G401 (cell line): Measurements from ENCODE around the gene UBR2. TPM values are rescaled to one million over a fixed set of nuclear protein-coding genes. Genes with fewer than 3 reads are reported as not detected.
A peak's percentile ranks its signal among the peaks of the same experiment; 100 is the strongest.

Experiments
- DNase-seq: peaks from one replicate; pipeline ENCODE4 v3.0.0-alpha.2; 2015; ENCODE audit warnings: low spot score
- in situ Hi-C: cut with HindIII; loops from 2 replicates; pipeline ENCODE4 v1.10.0; 2016; ENCODE audit warnings: low sequenced_read_pairs, mixed read lengths
- total RNA-seq: library from RNA; depleted of rRNA; stranded (reverse); fragments of >200 nt; shearing (Covaris generic); gene quantifications from 2 replicates; pipeline ENCODE4 v1.2.3, GENCODE V29; 2014; rRNA removed

The UBR2 gene
- 14.3 and 18.5 TPM in 2 replicates for total RNA-seq

DNA sequence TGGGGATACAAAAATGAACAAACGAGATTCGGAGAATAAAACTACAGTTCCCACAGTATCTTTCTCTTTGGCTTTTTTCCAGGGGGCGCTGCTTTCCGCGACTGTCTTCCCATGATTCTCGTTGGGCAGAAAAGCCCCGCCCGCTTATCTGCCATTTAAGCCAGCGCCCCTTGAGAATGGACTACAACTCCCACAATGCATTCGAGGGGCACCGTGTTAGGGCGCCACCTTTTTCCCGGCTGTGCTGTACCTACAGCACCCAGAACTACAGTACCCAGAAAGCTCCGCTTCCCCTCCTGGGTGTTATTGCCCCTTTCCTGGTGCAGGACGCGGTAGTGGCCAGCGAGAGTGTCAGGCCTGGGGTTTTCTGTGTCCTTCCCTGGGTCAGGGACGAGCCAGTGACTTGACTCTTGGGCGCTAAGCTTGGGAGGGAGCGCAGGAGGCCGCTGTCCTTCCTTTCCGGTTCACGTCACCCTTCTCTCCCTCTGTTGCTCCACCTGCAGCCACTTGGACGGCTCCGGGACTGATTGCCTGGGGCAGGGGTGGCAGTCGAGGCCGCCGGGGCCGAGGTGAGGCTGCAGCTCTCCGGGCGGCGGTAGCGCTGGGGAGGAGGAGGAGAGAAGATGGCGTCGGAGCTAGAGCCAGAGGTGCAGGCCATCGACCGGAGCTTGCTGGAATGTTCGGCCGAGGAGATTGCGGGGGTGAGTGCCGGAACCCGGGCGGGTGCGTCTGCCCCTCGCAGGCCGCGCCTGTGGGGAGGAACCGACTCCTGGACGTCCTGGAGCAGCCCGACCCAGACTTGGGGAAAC, at the start of gene UBR2:
Gene UBR2 (plus strand): TSS at position 333 of the 809 bp plus-strand sequence. CDS start 291 bp downstream, at position 624.
- in situ Hi-C loops: no loop called here
- DNase-seq: peak; percentile 100

- no peak for DNase-seq
- in situ Hi-C loops: no loop called here
These were observed 49.1 kb upstream of the UBR2 start for GRCh38 chr6:42514745-42515144.

GRCh38 chr6:42519779-42520178, 44.0 kb upstream of the UBR2 start:
- DNase-seq: no peak
- in situ Hi-C loops: no loop called here

GRCh38 chr6:42520786-42521607, 42.8 kb upstream of the UBR2 start:
- in situ Hi-C loops: no loop called here

DNA sequence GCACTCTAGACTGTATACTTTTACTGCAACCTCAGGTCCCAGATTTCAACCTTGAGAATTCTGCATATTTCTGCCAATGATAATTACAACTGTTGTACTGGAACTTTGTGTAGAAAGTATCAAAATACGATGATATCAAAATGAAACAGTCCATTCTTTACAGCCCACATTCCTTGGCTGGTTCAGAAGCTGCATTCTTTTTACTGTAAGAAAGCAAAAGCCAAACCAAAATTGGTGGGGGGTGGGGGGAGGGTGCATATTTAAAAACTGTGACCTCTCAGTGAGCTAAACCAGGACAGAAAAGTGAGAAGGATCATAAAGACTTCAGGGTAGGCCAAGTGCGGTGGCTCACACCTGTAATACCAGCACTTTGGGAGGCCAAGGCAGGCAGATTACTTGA, 41.8 kb upstream of the UBR2 start:
- in situ Hi-C loops: no loop called here
- DNase-seq: no peak

More at GRCh38 chr6:42520786-42521607, 42.8 kb upstream of the UBR2 start:
- DNase-seq: no peak

DNA sequence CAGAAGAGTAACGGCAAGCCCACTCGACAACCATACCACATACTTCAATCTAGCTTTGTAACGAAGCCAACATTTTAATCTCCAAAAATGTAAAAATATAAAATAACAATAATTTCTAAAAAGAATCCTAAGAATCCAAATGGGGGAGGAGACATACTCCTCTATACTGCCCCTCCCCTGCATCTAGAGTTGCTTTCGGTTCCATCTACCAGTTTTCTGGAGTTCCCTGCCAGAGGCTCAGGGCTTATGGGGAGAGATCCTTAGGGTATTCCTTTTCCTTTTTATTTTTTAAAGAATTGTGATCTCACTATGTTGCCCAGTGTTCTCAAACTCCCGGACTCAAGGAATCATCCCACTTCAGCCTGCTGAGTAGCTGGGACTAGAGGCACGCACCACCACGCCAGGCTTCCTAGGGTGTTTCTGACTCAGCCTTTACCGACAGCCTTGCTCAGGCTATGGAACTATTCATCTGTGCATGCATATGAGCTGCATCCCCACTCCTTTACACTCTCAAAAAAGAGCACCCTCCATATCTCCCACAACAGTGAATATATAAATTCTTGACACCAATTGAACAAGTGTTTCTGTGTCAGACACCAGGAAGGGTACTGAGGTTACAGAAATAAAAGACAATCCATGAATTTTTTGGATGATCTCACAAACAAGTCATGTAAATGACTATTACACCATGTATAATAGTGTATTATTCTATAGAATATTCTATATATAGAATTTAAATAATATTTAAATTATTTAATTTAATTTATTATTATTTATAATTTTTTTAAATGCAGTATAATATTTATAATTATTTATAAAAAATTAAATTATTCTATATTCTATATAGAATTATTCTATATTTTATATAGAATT, 40.7 kb upstream of the UBR2 start:
- in situ Hi-C loops: no loop called here
- no peak for DNase-seq

- in situ Hi-C loops: no loop called here
- DNase-seq: no peak
These were observed 38.6 kb upstream of the UBR2 start for GRCh38 chr6:42525206-42525605.

GRCh38 chr6:42526616-42527015, 37.2 kb upstream of the UBR2 start:
- in situ Hi-C loops: no loop called here

DNA sequence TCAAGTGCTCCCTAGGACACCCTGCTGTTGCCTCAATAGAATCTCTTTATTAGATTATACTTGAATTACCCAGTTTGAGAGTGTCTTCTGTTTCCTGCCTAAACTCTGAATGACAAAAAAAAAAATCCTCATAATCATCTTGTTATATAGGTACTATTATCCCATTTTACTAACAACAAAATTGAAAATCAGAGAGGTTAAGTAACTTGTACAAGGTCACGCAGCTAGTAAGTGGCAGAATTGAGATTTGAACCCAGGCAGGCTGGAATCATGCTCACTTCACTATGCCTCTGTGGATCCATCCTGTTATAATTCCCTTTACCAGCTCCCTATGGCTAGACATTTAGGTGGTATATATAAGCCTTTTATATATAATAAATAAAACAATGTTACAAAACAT, 36.6 kb upstream of the UBR2 start:
- in situ Hi-C loops: no loop called here

More at GRCh38 chr6:42526616-42527015, 37.2 kb upstream of the UBR2 start:
- DNase-seq: no peak

DNA sequence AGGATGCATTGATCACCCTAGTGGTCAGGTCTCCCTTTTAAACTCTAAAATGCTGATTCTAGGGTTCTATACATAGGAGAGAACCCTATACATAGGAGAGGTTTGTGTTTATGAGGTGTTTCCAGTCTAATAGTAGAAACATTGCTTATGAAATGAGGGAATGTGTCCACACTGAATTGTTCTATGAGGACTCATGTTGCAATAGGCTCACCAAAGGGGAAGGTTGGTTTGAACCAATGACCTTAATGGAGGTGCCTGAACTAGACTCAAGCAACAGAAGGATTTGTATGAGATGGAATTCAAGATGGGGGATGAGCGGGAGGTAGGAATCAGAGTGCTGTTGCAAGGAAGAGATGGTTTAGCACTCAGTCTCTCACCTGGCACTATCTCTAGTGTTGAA, 33.5 kb upstream of the UBR2 start:
- DNase-seq: no peak
- in situ Hi-C loops: no loop called here

More for the DNA sequence above, 36.6 kb upstream of the UBR2 start:
- no peak for DNase-seq

- in situ Hi-C loops: no loop called here
- no peak for DNase-seq
These were observed 33.1 kb upstream of the UBR2 start for GRCh38 chr6:42530751-42531150.

- DNase-seq: peak; percentile 66
- in situ Hi-C loops: no loop called here
These were observed 31.7 kb upstream of the UBR2 start for GRCh38 chr6:42532038-42532669.

DNA sequence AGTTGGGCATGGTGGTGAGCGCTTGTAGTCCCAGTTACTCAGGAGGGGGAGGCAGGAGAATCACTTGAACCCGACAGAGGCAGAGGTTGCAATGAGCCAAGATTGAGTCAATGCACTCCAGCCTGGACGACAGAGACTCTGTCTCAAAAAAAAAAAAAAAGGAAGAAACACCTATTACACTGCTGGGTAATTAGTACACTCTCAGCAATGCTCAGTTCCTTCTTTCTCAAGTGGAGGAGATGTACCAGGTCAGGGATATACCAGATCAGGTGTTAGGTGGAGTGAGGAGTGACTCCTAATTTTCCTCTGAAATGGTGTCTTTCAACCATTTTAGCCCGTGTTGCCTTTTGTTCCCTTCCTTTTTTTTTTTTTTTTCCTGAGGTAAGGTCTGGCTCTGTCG, 30.0 kb upstream of the UBR2 start:
- in situ Hi-C loops: no loop called here
- DNase-seq: no peak

DNA sequence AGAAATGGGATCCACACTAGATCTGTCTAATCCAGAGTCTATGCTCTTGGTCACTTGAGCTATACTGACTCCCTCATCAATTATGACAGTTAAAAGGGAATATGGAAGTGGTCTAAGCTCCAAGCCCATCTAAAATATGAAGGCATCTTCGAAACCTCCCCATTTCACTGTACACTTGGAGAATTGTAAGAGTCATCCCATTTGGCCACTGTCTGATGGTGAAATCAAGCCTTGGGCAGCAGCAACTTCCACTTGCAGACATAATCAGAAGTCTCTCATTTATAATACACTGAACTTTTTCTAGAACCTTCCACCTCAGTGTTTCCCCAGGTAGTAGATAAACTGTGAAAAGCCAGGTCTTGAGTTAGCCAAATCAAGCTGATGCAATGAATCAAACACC, 26.3 kb upstream of the UBR2 start:
- DNase-seq: no peak
- in situ Hi-C loops: loop anchor here (5.0 kb wide), 1 partner anchor 95 kb away; no protein-coding TSS in a partner anchor

DNA sequence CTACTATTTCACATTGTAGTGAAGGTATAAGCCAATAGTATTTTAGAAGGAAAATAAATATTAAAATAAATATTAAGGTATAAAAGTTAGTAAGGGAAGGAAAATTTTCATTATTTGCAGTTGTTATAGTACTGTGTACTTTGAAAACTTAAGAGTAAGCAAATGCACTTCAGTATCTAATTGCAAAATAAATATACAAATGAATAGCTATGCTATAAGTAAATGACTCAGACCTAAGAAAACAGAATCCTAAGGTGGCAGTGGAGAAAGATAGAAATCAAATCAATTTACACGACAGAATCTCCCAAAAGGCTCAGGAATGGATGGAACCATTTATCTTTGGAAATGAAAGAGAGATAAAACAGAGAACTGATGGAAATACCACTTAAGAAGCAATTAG, 24.7 kb upstream of the UBR2 start:
- in situ Hi-C loops: loop anchor here (5.0 kb wide), 1 partner anchor 97 kb away; no protein-coding TSS in a partner anchor
- DNase-seq: no peak

- no peak for DNase-seq
- in situ Hi-C loops: no loop called here
These were observed 18.5 kb upstream of the UBR2 start for GRCh38 chr6:42545226-42545773.

- peak; percentile 87 for DNase-seq
- in situ Hi-C loops: no loop called here
These were observed 16.2 kb upstream of the UBR2 start for GRCh38 chr6:42547407-42548329.
